PC-9 (cell line): ENCODE results near the gene CNPY4.

ENCODE experiments used
- CTCF ChIP-seq: fragments of 200-600 bp; sonication (generic); conservative IDR thresholded peaks from 2 replicates; pipeline ENCODE4 v1.6.1; 2017; ENCODE audit warnings: mixed run types, antibody characterized with exemption, mild to moderate bottlenecking, moderate library complexity
- EZH2 ChIP-seq: fragments of 200-600 bp; sonication (generic); IDR thresholded peaks from 2 replicates; pipeline ENCODE4 v1.8.0; 2017; ENCODE audit warnings: antibody characterized with exemption, low read depth

GRCh38 chr7:100158229-100159098 lies 39.0 kb downstream of the CNPY4 start, which contains the start of gene TRAPPC14:
- TF ChIP-seq CTCF (no peak), EZH2 (no peak)
